CD4-positive, CD25-positive, alpha-beta regulatory T cell (primary cell): ENCODE results near the gene SGK2. TPM values are rescaled to one million over a fixed set of nuclear protein-coding genes. Genes with fewer than 3 reads are reported as not detected.
"Not testable (repeated sequence)": the region's sequence is repeated elsewhere in the genome, so short reads cannot be mapped to it uniquely, and the experiment has no call there.

Experiments used
- ATAC-seq, 2 donors: fragments of 150-1000 bp; cut with Tn5 transposase; one replicate each; pipeline ENCODE4 v1.10.0; 2021; ENCODE audit warnings: low read depth in 2 of 2, moderate number of reproducible peaks in 2 of 2, moderate library complexity in 1 of 2
- DNase-seq, 3 donors: peaks; one replicate each; pipeline versions ENCODE4 v3.0.0 to v3.0.0-alpha.2; 2012 to 2022; ENCODE audit warnings: mixed read lengths in 1 of 3
- H3K27ac ChIP-seq: one replicate; pipeline ENCODE4 v1.7.0; 2013; ENCODE audit warnings: mild to moderate bottlenecking, low read length; ENCODE audit not compliant: insufficient read depth, poor library complexity, severe bottlenecking
- H3K27me3 ChIP-seq: one replicate; pipeline ENCODE4 v1.7.0; 2013; ENCODE audit warnings: low read length; ENCODE audit not compliant: control insufficient read depth, insufficient read depth
- H3K36me3 ChIP-seq: one replicate; pipeline ENCODE4 v1.7.0; 2013; ENCODE audit warnings: mild to moderate bottlenecking, low read length, moderate library complexity; ENCODE audit not compliant: control insufficient read depth, insufficient read depth
- H3K4me1 ChIP-seq: 2 replicates; pipeline ENCODE4 v1.7.0; 2013; ENCODE audit warnings: mild to moderate bottlenecking, low read length; ENCODE audit not compliant: insufficient read depth, control insufficient read depth, poor library complexity, severe bottlenecking
- H3K4me3 ChIP-seq: one replicate; pipeline ENCODE4 v1.7.0; 2013; ENCODE audit warnings: low read depth, mild to moderate bottlenecking, low read length, moderate library complexity
- H3K9me3 ChIP-seq, 2 experiments: 1 replicate in 1 of 2; 2 replicates in 1 of 2; pipeline ENCODE4 v1.7.0; 2013; ENCODE audit warnings: low read length in 2 of 2, mild to moderate bottlenecking in 1 of 2, moderate library complexity in 1 of 2; ENCODE audit not compliant: control insufficient read depth in 2 of 2
- H3K27ac Mint-ChIP-seq, 3 donors: one replicate each; pipeline ENCODE4 v1.8.0; 2020 to 2022; ENCODE audit warnings: mild to moderate bottlenecking in 3 of 3, mixed read lengths in 3 of 3, moderate library complexity in 2 of 3
- H3K27me3 Mint-ChIP-seq: one replicate; pipeline ENCODE4 v1.8.0; 2022; ENCODE audit warnings: mild to moderate bottlenecking, mixed read lengths
- H3K36me3 Mint-ChIP-seq: one replicate; pipeline ENCODE4 v1.8.0; 2020; ENCODE audit warnings: mixed read lengths
- H3K4me1 Mint-ChIP-seq, 4 donors: one replicate each; pipeline ENCODE4 v1.8.0; 2020 to 2022; ENCODE audit warnings: mixed read lengths in 4 of 4, mild to moderate bottlenecking in 1 of 4
- H3K4me3 Mint-ChIP-seq, 4 donors: one replicate each; pipeline ENCODE4 v1.8.0; 2020 to 2022; ENCODE audit warnings: mild to moderate bottlenecking in 4 of 4, mixed read lengths in 4 of 4, moderate library complexity in 3 of 4
- H3K9me3 Mint-ChIP-seq, 7 donors: one replicate each; pipeline ENCODE4 v1.8.0; 2020 to 2022; ENCODE audit warnings: mixed read lengths in 7 of 7, mild to moderate bottlenecking in 3 of 7, moderate library complexity in 2 of 7
- polyA plus RNA-seq, 4 donors: library from polyadenylated mRNA; unstranded; fragments of 300-500 nt; fragmentation: Illumina TruSeq; gene quantifications; one replicate each; pipeline ENCODE4 v1.2.3, GENCODE V29; 2021
- total RNA-seq: library from RNA; stranded (reverse); gene quantifications from one replicate; pipeline ENCODE4 v1.2.3, GENCODE V29; 2022

Gene SGK2
- total and polyA plus RNA-seq, 5 donors from 2014 or later: 1.7 TPM; not detected in 4

DNA sequence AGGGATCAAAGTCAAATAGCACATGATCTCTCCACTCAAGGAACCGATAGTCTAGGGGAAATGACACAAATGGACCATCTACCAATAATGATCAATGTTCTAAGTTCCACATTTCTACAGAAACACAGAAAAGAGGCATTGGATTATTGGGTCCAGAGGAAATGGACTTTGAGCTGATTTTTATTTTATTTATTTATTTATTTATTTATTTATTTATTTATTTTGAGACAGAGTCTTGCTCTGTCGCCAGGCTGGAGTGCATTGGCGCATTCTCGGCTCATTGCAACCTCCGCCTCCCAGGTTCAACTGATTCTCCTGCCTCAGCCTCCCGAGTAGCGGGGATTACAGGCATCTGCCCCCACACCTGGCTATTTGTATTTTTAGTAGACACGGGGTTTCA lies 43.1 kb downstream of the SGK2 start:
- peaks cover 40% of the 10 kb centered on the region for H3K36me3 Mint-ChIP-seq
- not testable (repeated sequence) for H3K27ac ChIP-seq, H3K4me1 ChIP-seq, H3K9me3 ChIP-seq, H3K9me3 Mint-ChIP-seq, DNase-seq, H3K4me3 ChIP-seq, H3K27me3 Mint-ChIP-seq, H3K4me3 Mint-ChIP-seq, H3K27me3 ChIP-seq, H3K27ac Mint-ChIP-seq, H3K4me1 Mint-ChIP-seq, ATAC-seq
- H3K36me3 ChIP-seq: peaks cover 27% of the 10 kb centered on the region

- DNase-seq (no peak), ATAC-seq (no peak)
- H3K36me3 ChIP-seq: peaks cover 24% of the 10 kb centered on the region
- H3K4me1 ChIP-seq: no peaks in the 10 kb centered on the region
- Mint-ChIP-seq H3K27me3 (no peaks in the 10 kb centered on the region), H3K27ac (no peak overlapping the region), H3K36me3 (peaks cover 32% of the 10 kb centered on the region), H3K4me3 (no peak overlapping the region), H3K4me1 (peaks cover 0 to 3% (median 0%) of the 10 kb centered on the region in 4 donors), H3K9me3 (no peaks in the 10 kb centered on the region)
- H3K9me3 ChIP-seq: no peaks in the 10 kb centered on the region
- no peak overlapping the region for H3K27ac ChIP-seq
- H3K4me3 ChIP-seq: no peak overlapping the region
- H3K27me3 ChIP-seq: no peaks in the 10 kb centered on the region
Measured at GRCh38 chr20:43603124-43603523, 44.3 kb downstream of the SGK2 start.

- Mint-ChIP-seq H3K36me3 (peaks cover 25% of the 10 kb centered on the region), H3K27ac (no peak overlapping the region), H3K4me3 (no peak overlapping the region), H3K4me1 (peaks cover 0 to 2% (median 0%) of the 10 kb centered on the region in 4 donors), H3K9me3 (no peaks in the 10 kb centered on the region), H3K27me3 (no peaks in the 10 kb centered on the region)
- no peaks in the 10 kb centered on the region for H3K4me1 ChIP-seq
- no peak overlapping the region for H3K4me3 ChIP-seq
- no peak overlapping the region for H3K27ac ChIP-seq
- ATAC-seq: no peak
- H3K36me3 ChIP-seq: peaks cover 14% of the 10 kb centered on the region
- H3K9me3 ChIP-seq: no peaks in the 10 kb centered on the region
- DNase-seq: no peak
- no peaks in the 10 kb centered on the region for H3K27me3 ChIP-seq
Measured at GRCh38 chr20:43605715-43606114, 46.9 kb downstream of the SGK2 start.

GRCh38 chr20:43607278-43607677 lies 48.5 kb downstream of the SGK2 start:
- ATAC-seq, H3K4me1 Mint-ChIP-seq, H3K27ac Mint-ChIP-seq, H3K4me3 Mint-ChIP-seq, DNase-seq, H3K9me3 Mint-ChIP-seq, H3K27me3 Mint-ChIP-seq, H3K4me3 ChIP-seq, H3K9me3 ChIP-seq, H3K27me3 ChIP-seq, H3K4me1 ChIP-seq, H3K27ac ChIP-seq: not testable (repeated sequence)
- peaks cover 14% of the 10 kb centered on the region for H3K36me3 ChIP-seq
- peaks cover 19% of the 10 kb centered on the region for H3K36me3 Mint-ChIP-seq

- H3K9me3 Mint-ChIP-seq: peaks cover 0 to 2% (median 0%) of the 10 kb centered on the region in 7 donors
- H3K27ac Mint-ChIP-seq: peak overlapping the region in 1 of 3 donors; percentile 77
- no peaks in the 10 kb centered on the region for H3K4me1 Mint-ChIP-seq
Measured at GRCh38 chr20:43631598-43631997, 72.8 kb downstream of the SGK2 start.

More at GRCh38 chr20:43631598-43631997, 72.8 kb downstream of the SGK2 start:
- ATAC-seq: no peak
- Histone ChIP-seq H3K27me3 (no peaks in the 10 kb centered on the region), H3K4me3 (no peak overlapping the region), H3K27ac (no peak overlapping the region), H3K36me3 (peaks cover 3% of the 10 kb centered on the region), H3K9me3 (no peaks in the 10 kb centered on the region), H3K4me1 (no peaks in the 10 kb centered on the region)
- H3K36me3 Mint-ChIP-seq: peaks cover 35% of the 10 kb centered on the region
- no peak overlapping the region for H3K4me3 Mint-ChIP-seq
- DNase-seq: no peak
- H3K27me3 Mint-ChIP-seq: no peaks in the 10 kb centered on the region

Other genes starting within 250 kb of the SGK2 start
- 269 TPM for gene SRSF6, start 101.1 kb upstream of the SGK2 start, total RNA-seq
- 10 to 100 TPM; 41.0 to 59.3 (median 51.6) TPM for gene SRSF6, start 101.1 kb upstream of the SGK2 start, polyA plus RNA-seq
- gene L3MBTL1, start 51.3 kb upstream of the SGK2 start, total RNA-seq: 17.2 TPM
- 1 to 10 TPM; 1.0 to 2.8 (median 1.5) TPM for gene L3MBTL1, start 51.3 kb upstream of the SGK2 start, polyA plus RNA-seq
- gene IFT52, start 31.9 kb downstream of the SGK2 start, total RNA-seq: 13.1 TPM
- gene IFT52, start 31.9 kb downstream of the SGK2 start, polyA plus RNA-seq: 10 to 100 TPM; 24.0 to 34.1 (median 27.9) TPM
- gene MYBL2, start 108.1 kb downstream of the SGK2 start, total RNA-seq: 2.7 TPM
- 1 to 10 TPM; 1.6 to 4.3 (median 3.2) TPM for gene MYBL2, start 108.1 kb downstream of the SGK2 start, polyA plus RNA-seq
- 1.1 TPM for gene GTSF1L, start 168.0 kb downstream of the SGK2 start, total RNA-seq
- gene GTSF1L, start 168.0 kb downstream of the SGK2 start, polyA plus RNA-seq: 1 to 10 TPM in 3 of 4 donors, under 1 TPM in 1; 0.98 to 3.0 (median 1.7) TPM